ENCODE data around the gene PHF5A. TPM values are rescaled to one million over a fixed set of nuclear protein-coding genes. Genes with fewer than 3 reads are reported as not detected.

Gene PHF5A
- total RNA-seq, 1 experiment from 2014 or later, result 80.4 TPM

- TF ChIP-seq CTCF (conservative IDR thresholded peaks at IDR 0.05; ENCODE audit: low read depth, low read length), result no peak
- TF ChIP-seq EZH2 (IDR thresholded peaks at IDR 0.05; ENCODE audit: low read length, unreplicated experiment), result no peak
- no peak for TF ChIP-seq EZH2phosphoT487 (IDR thresholded peaks at IDR 0.05; ENCODE audit: borderline replicate concordance, low read length)
- no peaks in the 10 kb centered on the region for H3K9me2 ChIP-seq (replicated peaks; ENCODE audit: low read length)
- H3K4me3 ChIP-seq (ENCODE audit: low read length), result no peak overlapping the region
- H3K27ac ChIP-seq (ENCODE audit: low read length), result 0 out of 2 replicates have a peak overlapping the region, but pooled peaks have one; percentile 3
- H3K4me1 ChIP-seq (ENCODE audit: insufficient read depth, low read length), result peaks cover 24% of the 10 kb centered on the region
- no peaks in the 10 kb centered on the region for H3K9me3 ChIP-seq (ENCODE audit: low read length)
- H3K79me2 ChIP-seq (ENCODE audit: low read length), result peaks cover 8% of the 10 kb centered on the region; the same call in 1 of the 2 replicates
- ATAC-seq (no peak), DNase-seq (no peak)
- CTCF ChIA-PET, result no interaction called here
- H3K4me2 ChIP-seq (ENCODE audit: low read length), result peak overlapping the region; percentile 36; the same call in 1 of the 2 replicates
- no peaks in the 10 kb centered on the region for H3K27me3 ChIP-seq (ENCODE audit: low read length)
- POLR2A ChIA-PET (ENCODE audit: unreplicated experiment), result no interaction called here
- no peak overlapping the region for H2AFZ ChIP-seq (ENCODE audit: low read length)
- BruUV-seq (replicated peaks), result no TSS peak
- intact Hi-C loops (cut with micrococcal nuclease), result no loop called here
- H4K20me1 ChIP-seq (ENCODE audit: low read length), result no peaks in the 10 kb centered on the region
- no peak overlapping the region for H3K9ac ChIP-seq (ENCODE audit: low read length)
- peaks cover 20% of the 10 kb centered on the region; the same call in 1 of the 2 replicates for H3K36me3 ChIP-seq (ENCODE audit: low read depth, low read length)
- no peaks in the 10 kb centered on the region for H3F3A ChIP-seq (ENCODE audit: low read length, unreplicated experiment)
Observed at GRCh38 chr22:41513391-41513790, 44.9 kb upstream of the PHF5A start.

DNA sequence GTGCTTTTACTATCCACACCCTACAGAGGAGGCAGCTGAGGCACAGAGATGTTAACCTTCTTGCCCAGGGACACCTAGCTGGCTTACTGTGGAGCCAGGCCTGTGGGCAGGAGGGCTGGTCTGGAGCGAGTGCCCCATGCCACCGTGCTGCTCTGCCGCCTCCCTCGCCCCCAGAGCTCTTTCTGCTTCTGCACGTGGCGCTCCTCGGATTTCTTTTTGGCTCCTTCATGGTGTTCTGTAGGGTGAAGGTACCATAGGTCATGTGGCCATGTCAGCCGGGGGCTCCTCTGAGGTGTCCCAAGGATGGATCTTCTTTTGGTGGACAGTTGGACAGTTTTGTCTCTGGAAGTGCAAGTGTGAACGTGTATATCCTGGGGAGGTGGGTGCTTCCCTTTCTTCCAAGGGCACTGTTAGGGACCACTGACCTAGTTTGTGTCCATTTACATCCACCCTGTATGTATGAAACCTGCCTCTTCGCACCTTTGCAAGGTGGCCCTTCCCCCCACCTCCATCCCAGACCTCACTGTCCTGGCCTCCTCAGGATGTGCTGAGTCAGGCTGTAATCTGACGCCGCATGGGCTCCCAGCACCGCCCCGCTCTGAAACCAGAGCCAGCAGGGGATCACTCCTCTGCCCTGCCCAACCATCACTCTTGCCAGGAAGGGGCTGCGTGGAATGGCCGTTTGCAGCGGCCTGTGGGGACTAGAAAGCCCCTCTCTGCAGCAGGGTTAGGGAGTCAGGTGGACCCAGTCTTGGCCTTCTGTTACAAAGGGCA is 44.1 kb upstream of the PHF5A start:
- Histone ChIP-seq H3K36me3 (ENCODE audit: low read depth, low read length) (peaks cover 24% of the 10 kb centered on the region), H4K20me1 (ENCODE audit: low read length) (no peaks in the 10 kb centered on the region), H3K4me2 (ENCODE audit: low read length) (peak overlapping the region; percentile 36), H3K9me3 (ENCODE audit: low read length) (no peaks in the 10 kb centered on the region), H3K27ac (ENCODE audit: low read length) (peak overlapping the region; percentile 17), H3K9ac (ENCODE audit: low read length) (no peak overlapping the region), H3K4me3 (ENCODE audit: low read length) (no peak overlapping the region), H3K4me1 (ENCODE audit: insufficient read depth, low read length) (peaks cover 23% of the 10 kb centered on the region), H3K79me2 (ENCODE audit: low read length) (peaks cover 8% of the 10 kb centered on the region; the same call in 1 of the 2 replicates), H3F3A (ENCODE audit: low read length, unreplicated experiment) (no peaks in the 10 kb centered on the region), H2AFZ (ENCODE audit: low read length) (no peak overlapping the region), H3K9me2 (replicated peaks; ENCODE audit: low read length) (no peaks in the 10 kb centered on the region), H3K27me3 (ENCODE audit: low read length) (no peaks in the 10 kb centered on the region)
- ATAC-seq (peak; percentile 95), DNase-seq (peak; percentile 79)
- CTCF ChIA-PET, result interaction anchor here (0.6 kb wide), 1 partner anchor 77 kb away, joined by 3 read pairs; the partner anchor contains the start of gene PMM1
- intact Hi-C loops (cut with micrococcal nuclease), result no loop called here
- BruUV-seq (replicated peaks), result no TSS peak
- TF ChIP-seq EZH2phosphoT487 (IDR thresholded peaks at IDR 0.05; ENCODE audit: borderline replicate concordance, low read length) (no peak), CTCF (conservative IDR thresholded peaks at IDR 0.05; ENCODE audit: low read depth, low read length) (no peak), EZH2 (IDR thresholded peaks at IDR 0.05; ENCODE audit: low read length, unreplicated experiment) (no peak)
- POLR2A ChIA-PET (ENCODE audit: unreplicated experiment), result no interaction called here

GRCh38 chr22:41511521-41511968 is 43.1 kb upstream of the PHF5A start:
- intact Hi-C loops (cut with micrococcal nuclease), result no loop called here
- ATAC-seq (no peak), DNase-seq (no peak)
- no peaks in the 10 kb centered on the region for H3K27me3 ChIP-seq (ENCODE audit: low read length)
- ChIA-PET POLR2A (ENCODE audit: unreplicated experiment) (no interaction called here), CTCF (no interaction called here)
- H3K4me2 ChIP-seq (ENCODE audit: low read length), result no peak overlapping the region
- no peak overlapping the region for H3K4me3 ChIP-seq (ENCODE audit: low read length)
- no peaks in the 10 kb centered on the region for H3K9me2 ChIP-seq (replicated peaks; ENCODE audit: low read length)
- no TSS peak for BruUV-seq (replicated peaks)
- peaks cover 8% of the 10 kb centered on the region; the same call in 1 of the 2 replicates for H3K79me2 ChIP-seq (ENCODE audit: low read length)
- no peaks in the 10 kb centered on the region for H3K9me3 ChIP-seq (ENCODE audit: low read length)
- no peak overlapping the region for H3K27ac ChIP-seq (ENCODE audit: low read length)
- no peaks in the 10 kb centered on the region for H3F3A ChIP-seq (ENCODE audit: low read length, unreplicated experiment)
- no peak overlapping the region for H3K9ac ChIP-seq (ENCODE audit: low read length)
- H3K4me1 ChIP-seq (ENCODE audit: insufficient read depth, low read length), result peaks cover 14% of the 10 kb centered on the region
- no peaks in the 10 kb centered on the region for H4K20me1 ChIP-seq (ENCODE audit: low read length)
- H3K36me3 ChIP-seq (ENCODE audit: low read depth, low read length), result peaks cover 24% of the 10 kb centered on the region
- H2AFZ ChIP-seq (ENCODE audit: low read length), result no peak overlapping the region
- no peak for TF ChIP-seq CTCF (conservative IDR thresholded peaks at IDR 0.05; ENCODE audit: low read depth, low read length)
- no peak for TF ChIP-seq EZH2phosphoT487 (IDR thresholded peaks at IDR 0.05; ENCODE audit: borderline replicate concordance, low read length)
- TF ChIP-seq EZH2 (IDR thresholded peaks at IDR 0.05; ENCODE audit: low read length, unreplicated experiment), result no peak
